A673 (cell line): ENCODE data around the gene RSKR.

Experiments
- EZH2 ChIP-seq: fragments of 200-600 bp; sonication (generic); IDR thresholded peaks from 2 replicates; pipeline ENCODE4 v1.6.1; 2017; ENCODE audit warnings: borderline replicate concordance, low read depth, mild to moderate bottlenecking, mixed read lengths, antibody characterized with exemption, low read length; ENCODE audit not compliant: poor library complexity, severe bottlenecking
- TF ChIP-seq, protein P1 (sequence below): fragments of 300-800, 200-600 bp; sonication (generic); conservative IDR thresholded peaks from 2 replicates; pipeline ENCODE4 v1.5.1; 2017; ENCODE audit warnings: low read depth, mild to moderate bottlenecking, antibody characterized with exemption, low read length, moderate library complexity, mixed read lengths

DNA sequence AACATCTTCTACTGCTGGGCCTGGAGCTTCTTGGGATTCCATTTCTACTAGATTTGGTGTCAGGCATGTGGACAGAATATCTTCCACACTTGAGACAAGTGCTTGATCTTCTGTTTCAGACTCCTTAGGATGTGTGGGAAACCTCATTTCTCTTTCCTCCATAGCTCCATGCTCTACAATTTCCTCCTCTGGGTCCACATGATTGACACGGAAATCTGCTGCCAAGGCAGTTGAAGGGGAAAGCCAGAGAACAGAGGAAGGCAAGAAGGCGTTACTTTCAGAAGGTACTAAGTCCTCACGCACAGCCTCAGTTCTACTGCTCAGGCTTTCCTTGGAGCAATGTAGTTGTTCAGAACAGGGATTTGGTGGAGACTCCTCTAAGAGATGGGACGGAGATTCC, 21.7 kb downstream of the RSKR start:
- TF ChIP-seq, protein P1, sequence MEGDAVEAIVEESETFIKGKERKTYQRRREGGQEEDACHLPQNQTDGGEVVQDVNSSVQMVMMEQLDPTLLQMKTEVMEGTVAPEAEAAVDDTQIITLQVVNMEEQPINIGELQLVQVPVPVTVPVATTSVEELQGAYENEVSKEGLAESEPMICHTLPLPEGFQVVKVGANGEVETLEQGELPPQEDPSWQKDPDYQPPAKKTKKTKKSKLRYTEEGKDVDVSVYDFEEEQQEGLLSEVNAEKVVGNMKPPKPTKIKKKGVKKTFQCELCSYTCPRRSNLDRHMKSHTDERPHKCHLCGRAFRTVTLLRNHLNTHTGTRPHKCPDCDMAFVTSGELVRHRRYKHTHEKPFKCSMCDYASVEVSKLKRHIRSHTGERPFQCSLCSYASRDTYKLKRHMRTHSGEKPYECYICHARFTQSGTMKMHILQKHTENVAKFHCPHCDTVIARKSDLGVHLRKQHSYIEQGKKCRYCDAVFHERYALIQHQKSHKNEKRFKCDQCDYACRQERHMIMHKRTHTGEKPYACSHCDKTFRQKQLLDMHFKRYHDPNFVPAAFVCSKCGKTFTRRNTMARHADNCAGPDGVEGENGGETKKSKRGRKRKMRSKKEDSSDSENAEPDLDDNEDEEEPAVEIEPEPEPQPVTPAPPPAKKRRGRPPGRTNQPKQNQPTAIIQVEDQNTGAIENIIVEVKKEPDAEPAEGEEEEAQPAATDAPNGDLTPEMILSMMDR = no peak
- TF ChIP-seq EZH2 = no peak
